Measurements from ENCODE around the gene IL1RAPL1.

The IL1RAPL1 gene

GRCh38 chrX:29935455-29935854, 1348.2 kb downstream of the IL1RAPL1 start:
- TF ChIP-seq EZH2phosphoT487 (conservative IDR thresholded peaks at IDR 0.05; ENCODE audit: low read length), result no peak
- H3K27ac ChIP-seq (ENCODE audit: low read depth, low read length), result no peak overlapping the region
- no peak overlapping the region for H3K9ac ChIP-seq (ENCODE audit: low read length)
- no peaks in the 10 kb centered on the region for H3K27me3 ChIP-seq (ENCODE audit: low read length)
- H2AFZ ChIP-seq (ENCODE audit: low read depth, low read length, severe bottlenecking), result no peak overlapping the region
- no peak overlapping the region for H3K4me2 ChIP-seq (ENCODE audit: low read depth, low read length, poor library complexity, severe bottlenecking)
- no peaks in the 10 kb centered on the region for H3F3A ChIP-seq (ENCODE audit: insufficient read depth)
- no peaks in the 10 kb centered on the region for H3K36me3 ChIP-seq (ENCODE audit: low read length)
- no peak overlapping the region for H3K4me3 ChIP-seq (ENCODE audit: insufficient read depth, low read length, poor library complexity, severe bottlenecking)
- no peaks in the 10 kb centered on the region for H3K9me2 ChIP-seq (replicated peaks; ENCODE audit: insufficient read depth, low read length)
- H3K9me3 ChIP-seq (ENCODE audit: insufficient read depth, low read length), result no peaks in the 10 kb centered on the region
- H4K20me1 ChIP-seq (ENCODE audit: low read depth, low read length), result no peaks in the 10 kb centered on the region
- H3K79me2 ChIP-seq (ENCODE audit: insufficient read depth, low read length), result no peaks in the 10 kb centered on the region

GRCh38 chrX:29940750-29941149, 1353.5 kb downstream of the IL1RAPL1 start:
- H3K4me3 ChIP-seq (ENCODE audit: insufficient read depth, low read length, poor library complexity, severe bottlenecking), result no peak overlapping the region
- H3K9me3 ChIP-seq (ENCODE audit: insufficient read depth, low read length), result no peaks in the 10 kb centered on the region
- H3K27ac ChIP-seq (ENCODE audit: low read depth, low read length), result no peak overlapping the region
- H2AFZ ChIP-seq (ENCODE audit: low read depth, low read length, severe bottlenecking), result no peak overlapping the region
- no peaks in the 10 kb centered on the region for H3K9me2 ChIP-seq (replicated peaks; ENCODE audit: insufficient read depth, low read length)
- no peaks in the 10 kb centered on the region for H4K20me1 ChIP-seq (ENCODE audit: low read depth, low read length)
- no peaks in the 10 kb centered on the region for H3K36me3 ChIP-seq (ENCODE audit: low read length)
- H3K4me2 ChIP-seq (ENCODE audit: low read depth, low read length, poor library complexity, severe bottlenecking), result no peak overlapping the region
- no peaks in the 10 kb centered on the region for H3F3A ChIP-seq (ENCODE audit: insufficient read depth)
- no peaks in the 10 kb centered on the region for H3K79me2 ChIP-seq (ENCODE audit: insufficient read depth, low read length)
- H3K27me3 ChIP-seq (ENCODE audit: low read length), result no peaks in the 10 kb centered on the region
- TF ChIP-seq EZH2phosphoT487 (conservative IDR thresholded peaks at IDR 0.05; ENCODE audit: low read length), result no peak
- TF ChIP-seq CTCF (IDR thresholded peaks at IDR 0.05; ENCODE audit: insufficient read depth, low read length, poor library complexity, severe bottlenecking), result no peak
- H3K9ac ChIP-seq (ENCODE audit: low read length), result no peak overlapping the region

- H3K9ac ChIP-seq (ENCODE audit: low read length), result no peak overlapping the region
- no peak overlapping the region for H3K27ac ChIP-seq (ENCODE audit: low read depth, low read length)
- H3K4me3 ChIP-seq (ENCODE audit: insufficient read depth, low read length, poor library complexity, severe bottlenecking), result no peak overlapping the region
- H2AFZ ChIP-seq (ENCODE audit: low read depth, low read length, severe bottlenecking), result no peak overlapping the region
- no peak for TF ChIP-seq EZH2phosphoT487 (conservative IDR thresholded peaks at IDR 0.05; ENCODE audit: low read length)
- TF ChIP-seq CTCF (IDR thresholded peaks at IDR 0.05; ENCODE audit: insufficient read depth, low read length, poor library complexity, severe bottlenecking), result no peak
- no peaks in the 10 kb centered on the region for H3K9me2 ChIP-seq (replicated peaks; ENCODE audit: insufficient read depth, low read length)
- H3K9me3 ChIP-seq (ENCODE audit: insufficient read depth, low read length), result no peaks in the 10 kb centered on the region
- H3F3A ChIP-seq (ENCODE audit: insufficient read depth), result no peaks in the 10 kb centered on the region
- no peak overlapping the region for H3K4me2 ChIP-seq (ENCODE audit: low read depth, low read length, poor library complexity, severe bottlenecking)
- H3K36me3 ChIP-seq (ENCODE audit: low read length), result no peaks in the 10 kb centered on the region
- H3K27me3 ChIP-seq (ENCODE audit: low read length), result no peaks in the 10 kb centered on the region
- H3K79me2 ChIP-seq (ENCODE audit: insufficient read depth, low read length), result no peaks in the 10 kb centered on the region
- no peaks in the 10 kb centered on the region for H4K20me1 ChIP-seq (ENCODE audit: low read depth, low read length)
These were observed 1354.0 kb downstream of the IL1RAPL1 start for GRCh38 chrX:29941287-29941686.

- Histone ChIP-seq H3K79me2 (ENCODE audit: insufficient read depth, low read length) (no peaks in the 10 kb centered on the region), H3K4me2 (ENCODE audit: low read depth, low read length, poor library complexity, severe bottlenecking) (no peak overlapping the region), H3K9ac (ENCODE audit: low read length) (no peak overlapping the region), H3K4me3 (ENCODE audit: insufficient read depth, low read length, poor library complexity, severe bottlenecking) (no peak overlapping the region), H3K9me3 (ENCODE audit: insufficient read depth, low read length) (no peaks in the 10 kb centered on the region), H2AFZ (ENCODE audit: low read depth, low read length, severe bottlenecking) (no peak overlapping the region), H3K27ac (ENCODE audit: low read depth, low read length) (no peak overlapping the region), H4K20me1 (ENCODE audit: low read depth, low read length) (no peaks in the 10 kb centered on the region), H3K36me3 (ENCODE audit: low read length) (no peaks in the 10 kb centered on the region), H3F3A (ENCODE audit: insufficient read depth) (no peaks in the 10 kb centered on the region), H3K27me3 (ENCODE audit: low read length) (no peaks in the 10 kb centered on the region), H3K9me2 (replicated peaks; ENCODE audit: insufficient read depth, low read length) (no peaks in the 10 kb centered on the region)
- TF ChIP-seq EZH2phosphoT487 (conservative IDR thresholded peaks at IDR 0.05; ENCODE audit: low read length) (no peak), CTCF (IDR thresholded peaks at IDR 0.05; ENCODE audit: insufficient read depth, low read length, poor library complexity, severe bottlenecking) (no peak)
These were observed 1360.0 kb downstream of the IL1RAPL1 start for GRCh38 chrX:29947225-29947624.
